CD14-positive monocyte (primary cell): ENCODE measurements around the gene HPSE2. TPM values are rescaled to one million over a fixed set of nuclear protein-coding genes. Genes with fewer than 3 reads are reported as not detected.

Experiments
- DNase-seq, 3 donors: peaks; one replicate each; pipeline ENCODE4 v3.0.0-alpha.2; 2011 to 2022
- H2AFZ ChIP-seq: 2 replicates; pipeline ENCODE4 v1.6.0; 2012; ENCODE audit warnings: mild to moderate bottlenecking, low read depth, low read length, inconsistent platforms; ENCODE audit not compliant: insufficient read depth, poor library complexity, severe bottlenecking
- H3K27ac ChIP-seq, 2 donors: 1 replicate in 1 of 2; 2 replicates in 1 of 2; pipeline ENCODE4 v1.5.1; 2012 to 2013; ENCODE audit warnings: low read length in 2 of 2, control low read depth in 1 of 2, inconsistent platforms in 1 of 2, low read depth in 1 of 2, mild to moderate bottlenecking in 1 of 2
- H3K27me3 ChIP-seq, 2 donors: one replicate each; pipeline versions ENCODE4 v1.6.0 to v1.6.1; 2011 to 2013; ENCODE audit warnings: low read length in 2 of 2; ENCODE audit not compliant: control insufficient read depth in 2 of 2, insufficient read depth in 2 of 2
- H3K36me3 ChIP-seq, 2 donors: replicated peaks in 1 of 2; 1 replicate in 1 of 2; 2 replicates in 1 of 2; pipeline versions ENCODE4 v1.5.1 to v1.6.1; 2012 to 2013; ENCODE audit warnings: low read length in 2 of 2, control low read depth in 1 of 2, inconsistent platforms in 1 of 2, mild to moderate bottlenecking in 1 of 2; ENCODE audit not compliant: insufficient read depth in 2 of 2, control insufficient read depth in 1 of 2
- H3K4me1 ChIP-seq, 2 donors: 1 replicate in 1 of 2; 2 replicates in 1 of 2; pipeline versions ENCODE4 v1.5.1 to v1.6.1; 2012 to 2013; ENCODE audit warnings: low read length in 2 of 2, control low read depth in 1 of 2, inconsistent platforms in 1 of 2, mild to moderate bottlenecking in 1 of 2, moderate library complexity in 1 of 2; ENCODE audit not compliant: insufficient read depth in 2 of 2, control insufficient read depth in 1 of 2
- H3K4me2 ChIP-seq: replicated peaks from 2 replicates; pipeline ENCODE3; 2012; ENCODE audit warnings: low read length, moderate library complexity, mild to moderate bottlenecking; ENCODE audit not compliant: poor library complexity, severe bottlenecking; ENCODE audit errors: extremely low read depth
- H3K4me3 ChIP-seq, 3 experiments: fragments of 200-600 bp in 1 of 3; sonication (generic) in 1 of 3; replicated peaks in 1 of 3; 1 replicate in 2 of 3; 2 replicates in 1 of 3; pipeline ENCODE4 v1.5.1; 2011 to 2013; ENCODE audit warnings: low read length in 3 of 3, mild to moderate bottlenecking in 3 of 3, control low read depth in 2 of 3, low read depth in 2 of 3, inconsistent platforms in 1 of 3, moderate library complexity in 1 of 3
- H3K79me2 ChIP-seq: 2 replicates; pipeline ENCODE4 v1.6.0; 2012; ENCODE audit warnings: mild to moderate bottlenecking, control low read depth, inconsistent platforms, low read length, moderate library complexity; ENCODE audit not compliant: insufficient read depth
- H3K9ac ChIP-seq: 2 replicates; pipeline ENCODE4 v1.6.0; 2017; ENCODE audit warnings: low read length, mild to moderate bottlenecking; ENCODE audit not compliant: insufficient read depth, poor library complexity, severe bottlenecking
- H3K9me3 ChIP-seq, 2 donors: replicated peaks in 1 of 2; 1 replicate in 1 of 2; 2 replicates in 1 of 2; pipeline versions ENCODE4 v1.5.1 to v1.6.1; 2012 to 2013; ENCODE audit warnings: low read length in 2 of 2, control low read depth in 1 of 2; ENCODE audit not compliant: control insufficient read depth in 1 of 2, insufficient read depth in 1 of 2
- H4K20me1 ChIP-seq: 2 replicates; pipeline ENCODE4 v1.6.0; 2012; ENCODE audit warnings: mild to moderate bottlenecking, low read length, control low read depth, moderate library complexity; ENCODE audit not compliant: insufficient read depth
- H3K27ac Mint-ChIP-seq, 7 donors: one replicate each; pipeline ENCODE4 v1.8.0; 2020; ENCODE audit warnings: mild to moderate bottlenecking in 7 of 7, mixed read lengths in 7 of 7, moderate library complexity in 6 of 7, inconsistent platforms in 2 of 7
- H3K27me3 Mint-ChIP-seq, 3 donors: one replicate each; pipeline ENCODE4 v1.8.0; 2021 to 2022; ENCODE audit warnings: low read depth in 3 of 3, mild to moderate bottlenecking in 3 of 3, mixed read lengths in 3 of 3, moderate library complexity in 3 of 3, inconsistent platforms in 1 of 3
- H3K36me3 Mint-ChIP-seq, 2 donors: one replicate each; pipeline ENCODE4 v1.8.0; 2020; ENCODE audit warnings: mixed read lengths in 2 of 2, inconsistent platforms in 1 of 2, mild to moderate bottlenecking in 1 of 2
- H3K4me1 Mint-ChIP-seq: one replicate; pipeline ENCODE4 v1.8.0; 2020; ENCODE audit warnings: mild to moderate bottlenecking, mixed read lengths
- H3K4me3 Mint-ChIP-seq, 2 donors: one replicate each; pipeline ENCODE4 v1.8.0; 2020; ENCODE audit warnings: mild to moderate bottlenecking in 2 of 2, mixed read lengths in 2 of 2, moderate library complexity in 1 of 2
- H3K9me3 Mint-ChIP-seq, 7 donors: one replicate each; pipeline ENCODE4 v1.8.0; 2020 to 2022; ENCODE audit warnings: mixed read lengths in 7 of 7, mild to moderate bottlenecking in 6 of 7, moderate library complexity in 6 of 7, inconsistent platforms in 2 of 7
- CTCF ChIP-seq: fragments of 200-600 bp; IDR thresholded peaks from one replicate; pipeline ENCODE4 v1.8.0; 2022; ENCODE audit warnings: antibody characterized with exemption, mild to moderate bottlenecking
- WGBS: methylation state at CpG from one replicate; pipeline ENCODE4 v1.1.5; 2013; ENCODE audit warnings: missing lambda C conversion rate; ENCODE audit not compliant: insufficient coverage; 5-methylcytosine and 5-hydroxymethylcytosine counted together
- intact Hi-C, 2 donors: fragments of 100-400 bp; cut with micrococcal nuclease; formaldehyde crosslinking; loops; one replicate each; pipeline versions ENCODE4 v1.15.0 to v1.15.1; 2023
- polyA plus RNA-seq, 3 donors: library from polyadenylated mRNA; depleted of rRNA in 1 of 3; unstranded in 2 of 3; stranded (reverse) in 1 of 3; fragments of 300-500 nt in 2 of 3; fragments of >200 nt in 1 of 3; fragmentation: Illumina TruSeq in 2 of 3; gene quantifications; 1 replicate in 2 of 3; 2 replicates in 1 of 3; pipeline ENCODE4 v1.2.3, GENCODE V29; 2012 to 2021

Gene HPSE2
- polyA plus RNA-seq, 3 donors, result not detected

- Mint-ChIP-seq H3K4me3 (no peak overlapping the region), H3K9me3 (peaks cover 0 to 8% (median 2%) of the 10 kb centered on the region in 7 donors), H3K27me3 (peaks cover 4 to 9% (median 5%) of the 10 kb centered on the region in 3 donors), H3K36me3 (no peaks in the 10 kb centered on the region), H3K4me1 (no peaks in the 10 kb centered on the region), H3K27ac (no peak overlapping the region)
- H3K9ac ChIP-seq, result no peak overlapping the region
- H3K9me3 ChIP-seq, result no peaks in the 10 kb centered on the region
- H3K27ac ChIP-seq, result no peak overlapping the region
- no peaks in the 10 kb centered on the region for H3K36me3 ChIP-seq
- no peaks in the 10 kb centered on the region for H3K4me1 ChIP-seq
- intact Hi-C loops, result no loop called here
- no peak overlapping the region for H2AFZ ChIP-seq
- no CpG with 5 or more reads among the region's 7 CpGs for WGBS
- no peak for TF ChIP-seq CTCF
- no peak overlapping the region for H3K4me3 ChIP-seq
- no peaks in the 10 kb centered on the region for H3K27me3 ChIP-seq
- no peaks in the 10 kb centered on the region for H3K79me2 ChIP-seq
- DNase-seq, result no peak
- no peak overlapping the region for H3K4me2 ChIP-seq
- no peaks in the 10 kb centered on the region for H4K20me1 ChIP-seq
These were observed 603.0 kb downstream of the HPSE2 start for GRCh38 chr10:98632456-98633150.

- Mint-ChIP-seq H3K4me3 (no peak overlapping the region), H3K27ac (no peak overlapping the region), H3K9me3 (peaks cover 0 to 8% (median 3%) of the 10 kb centered on the region in 7 donors), H3K27me3 (peaks cover 0 to 9% (median 5%) of the 10 kb centered on the region in 3 donors), H3K36me3 (no peaks in the 10 kb centered on the region), H3K4me1 (peaks cover 5% of the 10 kb centered on the region)
- no peak for TF ChIP-seq CTCF
- WGBS, result 100% methylated on average over 1 of the region's 1 CpG
- no peaks in the 10 kb centered on the region for H3K79me2 ChIP-seq
- no peaks in the 10 kb centered on the region for H3K36me3 ChIP-seq
- no peak overlapping the region for H3K27ac ChIP-seq
- no peaks in the 10 kb centered on the region for H4K20me1 ChIP-seq
- no peak overlapping the region for H2AFZ ChIP-seq
- H3K27me3 ChIP-seq, result no peaks in the 10 kb centered on the region
- H3K4me1 ChIP-seq, result peaks cover 2 to 7% of the 10 kb centered on the region in 2 donors
- no peak overlapping the region for H3K9ac ChIP-seq
- no peaks in the 10 kb centered on the region for H3K9me3 ChIP-seq
- no peak for DNase-seq
- intact Hi-C loops, result no loop called here
- H3K4me2 ChIP-seq, result no peak overlapping the region
- no peak overlapping the region for H3K4me3 ChIP-seq
These were observed 607.4 kb downstream of the HPSE2 start for GRCh38 chr10:98628206-98628605.
